ENCODE results near the gene MAN1C1.
"Not testable (repeated sequence)": the region's sequence is repeated elsewhere in the genome, so short reads cannot be mapped to it uniquely, and the experiment has no call there.

Gene MAN1C1

GRCh38 chr1:25658791-25659431 is 42.3 kb downstream of the MAN1C1 start:
- no peak for DNase-seq

GRCh38 chr1:25661043-25661815 is 44.6 kb downstream of the MAN1C1 start:
- DNase-seq: no peak

GRCh38 chr1:25662061-25662460 is 45.5 kb downstream of the MAN1C1 start:
- DNase-seq: no peak

GRCh38 chr1:25662959-25663358 is 46.4 kb downstream of the MAN1C1 start:
- DNase-seq: not testable (repeated sequence)

- no peak for DNase-seq
These were observed 48.0 kb downstream of the MAN1C1 start for GRCh38 chr1:25664357-25665199.

GRCh38 chr1:25666460-25666859 is 49.9 kb downstream of the MAN1C1 start:
- no peak for DNase-seq

- DNase-seq: no peak
These were observed 52.5 kb downstream of the MAN1C1 start for GRCh38 chr1:25668931-25669573.

- DNase-seq: no peak
These were observed 53.4 kb downstream of the MAN1C1 start for GRCh38 chr1:25669781-25670567.

- no peak for DNase-seq
These were observed 55.3 kb downstream of the MAN1C1 start for GRCh38 chr1:25671929-25672328.

GRCh38 chr1:25672763-25673409 is 56.3 kb downstream of the MAN1C1 start:
- no peak for DNase-seq

GRCh38 chr1:25673456-25673855 is 56.9 kb downstream of the MAN1C1 start:
- DNase-seq: no peak

GRCh38 chr1:25673962-25674806 is 57.6 kb downstream of the MAN1C1 start:
- no peak for DNase-seq

- DNase-seq: no peak
These were observed 58.2 kb downstream of the MAN1C1 start for GRCh38 chr1:25674807-25675084.

GRCh38 chr1:25675729-25676476 is 59.3 kb downstream of the MAN1C1 start:
- peak; percentile 67 for DNase-seq

- no peak for DNase-seq
These were observed 59.9 kb downstream of the MAN1C1 start for GRCh38 chr1:25676488-25676887.

GRCh38 chr1:25677193-25677773 is 60.7 kb downstream of the MAN1C1 start:
- peak; percentile 38 for DNase-seq

- DNase-seq: no peak
These were observed 62.6 kb downstream of the MAN1C1 start for GRCh38 chr1:25679171-25679570.

- no peak for DNase-seq
These were observed 64.1 kb downstream of the MAN1C1 start for GRCh38 chr1:25680701-25681100.

GRCh38 chr1:25682059-25682601 is 65.5 kb downstream of the MAN1C1 start:
- no peak for DNase-seq

GRCh38 chr1:25683177-25683576 is 66.6 kb downstream of the MAN1C1 start:
- no peak for DNase-seq
